Erythroblast (primary cell): Measurements from ENCODE around the gene GABRG3.

ENCODE experiments used
- GATA1 ChIP-seq: IDR thresholded peaks from 2 replicates; pipeline ENCODE4 v1.6.1; 2011; ENCODE audit warnings: low read depth, mild to moderate bottlenecking, control low read depth, low read length, moderate library complexity
- POLR2A ChIP-seq: IDR thresholded peaks from 2 replicates; pipeline ENCODE4 v1.6.1; 2011; ENCODE audit warnings: mild to moderate bottlenecking, low read length

- TF ChIP-seq POLR2A (no peak), GATA1 (no peak)
Observed at GRCh38 chr15:27579738-27580137, 608.8 kb downstream of the GABRG3 start.
